ENCODE data around the gene NKAIN4.

The NKAIN4 gene

GRCh38 chr20:63194007-63194796 is 60.1 kb downstream of the NKAIN4 start:
- TF ChIP-seq, protein P1, sequence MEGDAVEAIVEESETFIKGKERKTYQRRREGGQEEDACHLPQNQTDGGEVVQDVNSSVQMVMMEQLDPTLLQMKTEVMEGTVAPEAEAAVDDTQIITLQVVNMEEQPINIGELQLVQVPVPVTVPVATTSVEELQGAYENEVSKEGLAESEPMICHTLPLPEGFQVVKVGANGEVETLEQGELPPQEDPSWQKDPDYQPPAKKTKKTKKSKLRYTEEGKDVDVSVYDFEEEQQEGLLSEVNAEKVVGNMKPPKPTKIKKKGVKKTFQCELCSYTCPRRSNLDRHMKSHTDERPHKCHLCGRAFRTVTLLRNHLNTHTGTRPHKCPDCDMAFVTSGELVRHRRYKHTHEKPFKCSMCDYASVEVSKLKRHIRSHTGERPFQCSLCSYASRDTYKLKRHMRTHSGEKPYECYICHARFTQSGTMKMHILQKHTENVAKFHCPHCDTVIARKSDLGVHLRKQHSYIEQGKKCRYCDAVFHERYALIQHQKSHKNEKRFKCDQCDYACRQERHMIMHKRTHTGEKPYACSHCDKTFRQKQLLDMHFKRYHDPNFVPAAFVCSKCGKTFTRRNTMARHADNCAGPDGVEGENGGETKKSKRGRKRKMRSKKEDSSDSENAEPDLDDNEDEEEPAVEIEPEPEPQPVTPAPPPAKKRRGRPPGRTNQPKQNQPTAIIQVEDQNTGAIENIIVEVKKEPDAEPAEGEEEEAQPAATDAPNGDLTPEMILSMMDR (IDR thresholded peaks at IDR 0.05; ENCODE audit: low read depth, low read length), result no peak
- no peak for DNase-seq (ENCODE audit: extremely low read depth, low read depth)

DNA sequence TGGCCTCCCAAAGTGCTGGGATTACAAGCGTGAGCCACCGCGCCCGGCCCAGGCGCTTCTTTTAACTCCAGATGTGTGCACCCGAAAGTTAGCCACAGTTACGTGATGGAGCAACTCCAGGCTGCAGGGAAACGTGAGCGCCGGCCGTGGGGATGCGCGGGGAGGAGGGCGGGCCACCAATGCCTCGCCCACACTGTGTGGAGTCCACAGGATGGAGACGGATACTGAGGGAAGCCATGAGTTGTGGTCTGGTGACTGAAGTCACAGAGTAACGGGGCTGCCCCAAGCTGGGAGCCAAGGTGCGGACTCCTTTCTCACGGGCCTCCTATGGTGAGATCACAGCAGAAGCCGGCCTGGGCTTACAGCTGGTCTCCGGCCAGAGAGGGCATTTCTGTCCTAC is 61.5 kb downstream of the NKAIN4 start:
- DNase-seq (ENCODE audit: extremely low read depth, low read depth), result no peak
- TF ChIP-seq, protein P1 (IDR thresholded peaks at IDR 0.05; ENCODE audit: low read depth, low read length), result no peak

GRCh38 chr20:63191400-63191799 is 62.9 kb downstream of the NKAIN4 start:
- TF ChIP-seq, protein P1 (IDR thresholded peaks at IDR 0.05; ENCODE audit: low read depth, low read length), result no peak
- no peak for DNase-seq (ENCODE audit: extremely low read depth, low read depth)

DNA sequence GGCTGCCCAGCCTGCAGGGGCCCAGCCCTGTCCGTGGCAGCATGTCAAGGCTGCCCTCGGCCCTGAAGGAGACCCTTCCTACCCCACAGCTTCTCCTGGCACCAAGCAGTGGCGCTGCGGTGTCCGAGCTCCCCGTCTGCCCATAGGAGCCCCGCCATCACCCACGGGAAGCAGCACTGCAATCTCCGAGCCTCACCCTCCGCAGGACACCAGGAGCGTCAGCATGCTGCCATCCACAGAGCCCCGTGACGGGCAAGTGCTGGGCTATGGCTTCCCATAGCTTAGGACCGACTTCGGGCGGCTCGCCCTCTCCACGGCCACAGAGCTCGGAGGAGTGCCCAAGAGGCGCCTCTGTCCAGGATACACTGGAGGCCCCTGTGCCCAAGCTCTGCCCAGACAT is 63.4 kb downstream of the NKAIN4 start:
- TF ChIP-seq, protein P1 (IDR thresholded peaks at IDR 0.05; ENCODE audit: low read depth, low read length), result no peak
- DNase-seq (ENCODE audit: extremely low read depth, low read depth), result no peak
